ENCODE measurements around the gene PPP1R12A.

- no peak for TF ChIP-seq POLR2A (IDR thresholded peaks at IDR 0.05)
- TF ChIP-seq CTCF (IDR thresholded peaks at IDR 0.05 in 8 of 11, conservative IDR thresholded peaks at IDR 0.05 in 3 of 11), result no peak
- no peak for TF ChIP-seq POLR2AphosphoS5 (IDR thresholded peaks at IDR 0.05)
Measured at GRCh38 chr12:79895071-79895470, 39.8 kb downstream of the PPP1R12A start.
